Stimulated activated CD8-positive, alpha-beta memory T cell treated with anti-CD3 and anti-CD28 coated beads, Interleukin-15, amount 100 ng/mL, for 24 hours (primary cell): Measurements from ENCODE around the gene PYROXD2.
"Not testable (repeated sequence)": the region's sequence is repeated elsewhere in the genome, so short reads cannot be mapped to it uniquely, and the experiment has no call there.

Experiments
- DNase-seq: peaks from one replicate; pipeline ENCODE4 v3.0.0-alpha.2; 2020; ENCODE audit warnings: low read depth

PYROXD2 gene

DNA sequence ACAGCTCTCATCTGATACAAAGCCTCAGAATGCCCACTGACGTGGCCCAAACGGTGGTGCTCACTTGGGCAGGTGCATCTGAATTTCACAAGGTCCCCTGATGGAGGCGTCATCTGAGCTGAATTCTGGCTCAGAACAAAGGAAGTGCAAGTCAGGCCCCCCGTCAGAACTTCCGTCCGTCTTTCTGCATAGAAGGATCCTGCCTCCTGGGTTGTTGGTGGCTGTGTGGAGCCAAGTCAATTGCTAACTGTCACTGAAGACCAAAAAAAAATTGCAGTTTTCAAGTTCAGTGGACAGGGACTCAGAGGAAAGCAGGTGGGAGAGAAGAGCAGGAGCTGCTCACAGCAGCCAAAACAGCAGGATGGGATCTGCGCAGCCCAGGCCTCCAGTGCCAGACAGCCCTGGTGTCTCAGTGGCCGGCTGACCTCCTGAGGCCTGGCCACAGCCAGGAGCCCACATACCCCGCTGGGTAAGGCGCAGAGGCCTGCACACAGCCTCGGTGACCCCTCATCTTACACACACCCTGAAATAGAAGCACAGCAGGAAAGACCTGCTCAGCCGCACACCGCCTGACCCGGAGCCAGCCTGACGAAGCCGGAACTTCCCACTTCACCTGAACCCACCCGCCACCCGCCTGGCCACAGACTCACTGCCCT is 49.4 kb downstream of the PYROXD2 start:
- DNase-seq, result no peak

DNA sequence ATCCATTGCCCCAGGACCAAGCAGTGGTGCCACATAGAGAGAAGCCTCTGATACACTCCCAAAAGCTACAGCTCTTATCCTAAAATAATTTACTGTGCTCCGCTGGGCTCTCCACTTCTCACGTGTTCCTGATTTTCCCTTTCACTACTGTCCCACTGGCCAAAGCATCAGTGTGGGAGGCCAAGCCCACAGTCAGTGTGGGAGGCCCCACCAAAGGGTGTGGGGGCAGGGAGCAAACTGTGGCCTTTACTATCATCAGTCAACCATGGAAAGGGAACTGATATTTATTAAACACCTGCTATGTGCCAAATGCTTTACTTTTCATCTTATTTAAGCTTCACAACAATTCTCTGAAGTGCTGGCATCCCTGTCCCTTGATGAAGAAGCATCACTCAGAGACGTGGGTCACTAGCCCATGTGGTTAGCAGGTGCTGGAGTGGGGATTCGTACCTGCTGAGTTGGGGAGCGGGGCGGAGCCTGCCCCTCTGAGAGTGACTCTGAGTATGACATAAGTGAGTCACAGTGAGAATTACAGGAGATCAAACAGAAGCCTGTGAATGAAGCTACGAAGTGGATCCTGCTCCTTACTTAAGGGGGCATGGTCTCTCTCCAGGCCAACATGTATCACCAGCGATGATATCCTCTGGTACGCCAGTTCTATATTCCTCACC is 50.4 kb downstream of the PYROXD2 start:
- no peak for DNase-seq

DNA sequence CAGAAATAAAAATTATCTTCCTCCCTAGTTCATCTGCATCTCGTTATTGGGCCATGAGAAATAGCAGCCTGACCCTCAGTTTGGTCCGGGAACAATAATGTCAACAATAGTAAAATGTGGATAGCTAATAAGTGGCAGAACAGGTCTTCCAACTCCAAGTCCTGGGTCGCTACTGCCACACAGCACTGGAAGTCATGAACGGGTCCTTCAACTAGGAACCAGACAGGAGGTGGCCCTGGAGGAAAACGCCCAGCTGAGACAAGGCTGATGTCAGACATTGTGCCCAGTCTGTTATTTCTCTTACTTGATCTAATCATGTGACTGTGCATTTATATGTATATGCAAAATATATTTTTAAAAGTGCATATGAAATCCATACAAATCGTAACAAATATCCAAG is 51.8 kb downstream of the PYROXD2 start:
- no peak for DNase-seq

DNA sequence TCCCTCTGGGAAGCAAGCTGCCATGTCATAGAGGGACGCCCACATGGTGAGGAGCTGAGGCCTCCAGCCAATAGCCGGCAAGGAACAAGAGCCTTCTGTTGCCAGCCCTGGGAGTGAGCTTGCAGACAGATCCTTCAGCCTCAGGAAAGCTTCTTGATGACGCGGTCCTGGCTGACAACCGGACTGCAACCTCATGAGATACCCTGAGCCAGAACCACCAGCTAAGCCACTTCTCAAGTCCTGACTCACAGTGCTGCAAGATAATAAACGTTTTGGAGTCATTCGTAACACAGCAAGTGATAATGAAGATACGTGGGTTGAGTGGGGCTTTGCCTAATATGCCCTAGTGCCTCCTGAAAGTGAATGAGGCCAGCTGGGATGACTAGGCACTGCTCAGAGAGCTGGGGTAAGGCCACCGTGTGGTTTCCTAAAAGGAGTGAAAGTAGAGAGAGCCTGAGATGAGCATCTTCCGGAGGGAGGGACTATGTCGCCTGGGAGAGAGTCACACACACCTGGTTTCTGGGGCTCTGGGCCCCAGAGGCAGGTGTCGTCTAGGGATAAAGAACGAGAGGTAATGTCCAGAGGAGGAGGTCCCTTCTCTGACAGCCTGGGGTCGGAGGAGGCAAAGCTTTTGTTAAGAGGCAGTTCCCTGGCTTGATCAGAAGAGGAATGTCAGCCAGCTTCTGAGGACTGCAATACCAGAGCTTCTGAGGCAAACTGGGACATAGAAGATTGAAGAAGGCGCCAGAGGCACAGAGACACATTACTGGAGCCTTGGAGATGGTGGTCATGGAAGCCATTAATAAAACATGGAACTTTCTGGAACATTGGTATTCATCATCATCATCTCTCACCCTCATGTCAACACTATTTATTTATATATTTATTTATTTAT is 53.6 kb downstream of the PYROXD2 start:
- no peak for DNase-seq

DNA sequence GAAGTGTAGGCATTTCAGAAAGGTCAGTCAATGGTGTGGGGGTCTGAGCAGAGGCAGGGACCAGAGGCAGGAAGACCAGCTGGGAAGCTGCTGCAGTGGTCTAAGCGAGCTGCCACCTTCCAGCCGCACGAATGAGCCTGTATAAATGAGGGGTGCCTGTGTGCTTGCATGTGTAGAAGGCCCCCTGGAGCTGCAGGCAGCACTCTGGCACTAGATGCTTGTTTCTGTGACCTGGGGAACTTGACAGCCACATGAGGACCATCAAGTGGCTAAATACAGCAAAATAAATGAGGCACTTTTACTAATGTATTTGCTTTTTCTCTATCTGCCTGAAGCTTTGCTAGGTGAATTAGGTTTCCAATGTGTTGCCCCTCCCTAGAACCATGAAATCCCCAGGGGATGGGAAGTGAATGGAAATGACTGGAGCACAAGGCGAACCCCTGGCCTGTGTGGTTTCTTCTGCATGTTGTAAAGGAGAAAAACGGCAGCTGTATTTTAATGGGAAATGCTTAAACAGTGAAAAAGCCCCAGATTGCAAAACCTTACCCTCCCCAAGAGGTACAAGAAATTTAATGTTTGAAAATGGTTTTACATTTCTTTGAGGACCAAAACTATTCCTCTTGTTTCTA is 57.7 kb downstream of the PYROXD2 start:
- DNase-seq, result no peak

DNA sequence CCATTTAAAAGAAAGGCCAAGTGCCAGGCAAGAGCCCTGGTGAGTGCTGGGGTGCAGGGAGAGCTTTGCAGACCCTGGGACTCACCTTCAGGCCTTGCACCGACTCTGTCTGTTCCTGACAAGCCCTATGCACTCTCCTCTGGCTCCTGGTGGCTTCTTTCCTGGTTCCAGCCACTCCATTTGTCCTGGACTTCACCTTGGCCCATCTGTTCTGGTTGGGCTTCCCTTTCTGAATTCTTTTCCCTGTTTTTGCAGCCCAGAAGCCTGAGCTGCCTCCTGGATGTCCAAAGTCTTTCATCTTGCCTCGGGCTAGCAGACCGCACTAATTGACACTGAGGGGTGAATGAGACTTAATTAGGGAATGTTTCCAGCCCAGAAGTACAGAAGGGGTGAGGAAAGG is 60.5 kb downstream of the PYROXD2 start:
- DNase-seq, result no peak

DNA sequence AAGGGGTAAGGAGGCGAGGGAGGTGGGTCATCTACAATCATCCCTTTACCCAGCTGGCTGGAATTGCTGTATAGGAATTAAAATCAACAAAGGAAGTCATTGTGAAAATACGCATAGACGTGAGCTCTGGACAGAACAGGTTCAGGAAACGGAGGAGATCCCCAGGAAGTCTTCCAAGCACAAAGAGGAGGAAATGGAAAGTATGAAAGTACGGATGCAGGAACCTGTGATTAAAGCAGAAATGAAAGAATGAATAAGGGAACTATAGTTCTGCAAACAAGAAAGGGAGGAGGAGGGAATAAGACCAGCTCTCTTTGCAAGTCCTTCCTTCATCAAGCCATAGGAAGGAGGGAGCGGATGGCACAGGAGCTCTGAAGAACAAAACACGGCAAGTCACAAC is 61.8 kb downstream of the PYROXD2 start:
- DNase-seq, result no peak

DNA sequence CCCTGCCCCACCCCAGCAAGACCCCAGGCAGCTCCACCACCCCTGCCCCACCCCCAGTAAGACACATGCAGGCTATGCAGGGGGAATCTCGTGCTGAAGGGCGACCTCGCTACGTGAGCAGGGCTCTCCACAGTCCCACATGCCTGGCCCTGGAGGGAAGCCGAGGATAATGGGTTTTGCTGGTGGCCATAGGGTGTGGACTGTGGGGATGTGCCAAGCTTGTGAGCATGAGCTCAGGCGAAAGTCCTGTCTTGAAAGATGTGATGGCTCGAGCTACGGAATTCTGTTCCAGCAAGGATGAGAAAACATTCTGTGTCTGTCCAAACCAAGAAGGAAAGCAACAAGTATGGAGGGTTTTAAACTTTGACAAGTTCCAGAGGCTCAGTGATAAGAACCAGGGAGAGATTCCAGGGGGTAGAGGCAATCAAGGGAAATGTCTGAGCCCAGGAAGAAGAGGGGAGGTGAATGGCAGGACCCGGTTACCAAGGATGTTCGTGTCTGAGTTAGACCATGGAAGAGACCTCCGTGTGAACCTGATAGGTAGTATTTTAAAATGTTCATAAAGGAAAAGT is 63.1 kb downstream of the PYROXD2 start:
- DNase-seq, result no peak

DNA sequence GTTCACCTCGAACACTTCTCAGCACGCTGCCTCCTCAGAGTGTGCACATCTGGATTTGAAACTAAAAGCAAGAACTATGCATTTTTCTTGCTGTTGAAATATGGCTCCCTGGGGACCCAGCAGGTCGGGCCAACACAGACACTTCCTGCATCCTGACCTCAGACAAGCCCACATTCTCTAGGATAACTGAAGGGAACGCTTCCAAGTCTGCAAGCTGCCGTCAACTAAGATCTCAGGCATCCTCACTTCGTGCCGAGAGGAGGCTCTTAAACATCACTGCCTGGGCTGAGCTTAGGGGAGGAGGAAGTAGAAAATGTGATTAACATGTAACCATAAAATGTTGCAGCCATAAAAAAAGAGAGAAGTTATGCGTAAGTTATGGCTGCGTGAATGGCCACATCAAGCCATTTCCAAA is 65.5 kb downstream of the PYROXD2 start:
- DNase-seq, result no peak

DNA sequence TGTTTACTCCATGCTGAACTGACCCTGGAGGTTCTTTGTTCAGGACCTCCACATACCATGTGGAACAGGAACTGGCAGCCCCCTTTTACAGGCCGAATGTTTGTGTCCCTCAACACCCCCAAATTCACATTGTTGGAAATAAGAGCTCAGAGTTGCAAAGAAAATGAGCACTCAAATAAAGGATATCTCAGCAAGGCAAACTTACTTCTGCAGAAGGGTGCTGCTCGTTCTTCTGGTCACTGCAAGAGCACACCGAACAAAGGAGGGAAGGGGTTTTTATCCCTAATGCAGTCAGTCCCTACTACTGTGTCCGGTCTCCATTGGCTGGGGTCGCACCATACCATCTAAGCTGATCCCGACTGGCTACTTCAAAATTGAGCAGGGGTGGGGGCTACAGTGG is 68.1 kb downstream of the PYROXD2 start:
- DNase-seq, result no peak

DNA sequence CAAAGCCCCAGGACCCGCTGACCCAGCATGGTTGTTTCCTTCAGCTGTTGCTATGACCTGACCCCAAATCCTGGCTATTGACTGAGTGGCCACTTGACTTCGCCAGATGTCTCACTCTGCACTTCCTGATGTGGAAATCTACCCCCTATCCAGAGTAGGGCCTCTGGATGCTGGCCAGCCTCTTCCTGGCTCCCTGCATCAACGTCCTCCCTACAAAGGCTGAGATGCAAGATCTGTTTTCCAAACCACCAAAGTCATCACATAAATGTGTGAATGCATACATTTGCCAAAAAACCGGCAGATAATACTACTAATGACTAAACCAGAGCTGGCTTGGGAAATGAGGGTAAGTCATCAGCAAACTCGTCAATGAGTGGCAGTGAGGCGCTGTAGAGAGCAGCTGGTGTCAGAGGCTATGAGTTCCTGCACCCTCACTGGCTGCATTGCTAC is 70.4 kb downstream of the PYROXD2 start:
- DNase-seq, result no peak

DNA sequence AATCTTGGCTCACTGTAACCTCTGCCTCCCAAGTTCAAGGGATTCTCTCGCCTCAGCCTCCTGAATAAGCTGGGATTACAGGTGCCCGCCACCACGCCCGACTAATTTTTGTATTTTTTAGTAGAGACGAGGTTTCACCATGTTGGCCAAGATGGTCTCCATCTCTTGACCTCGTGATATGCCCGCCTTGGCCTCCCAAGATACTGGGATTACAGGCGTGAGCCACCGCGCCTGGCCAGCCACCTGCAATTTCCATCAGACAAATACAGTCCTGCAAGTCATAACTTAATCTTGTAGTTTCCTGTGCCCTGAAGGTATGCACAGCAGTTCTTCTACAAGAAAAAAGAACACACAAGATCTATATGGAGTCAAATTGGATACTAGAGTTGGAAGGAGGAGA is 73.3 kb downstream of the PYROXD2 start:
- not testable (repeated sequence) for DNase-seq

DNA sequence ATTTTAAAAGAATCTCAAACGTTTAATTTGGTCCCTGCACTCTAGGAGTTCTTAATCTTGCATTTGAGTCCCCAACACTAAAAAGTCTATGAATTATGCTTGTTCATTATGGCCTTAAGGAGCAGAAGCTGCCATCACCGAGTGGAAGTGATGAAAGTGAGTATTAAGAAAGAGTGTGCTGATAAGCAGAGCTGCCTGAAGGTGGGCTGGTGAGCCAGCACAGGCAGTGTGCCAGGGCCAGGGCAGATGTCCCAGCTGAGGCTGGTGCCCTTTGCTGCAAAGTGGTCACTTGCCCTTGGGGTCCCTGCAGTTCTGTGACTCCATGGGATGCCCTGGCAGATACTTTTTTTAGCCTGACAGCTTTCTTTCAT is 74.1 kb downstream of the PYROXD2 start:
- DNase-seq, result no peak

DNA sequence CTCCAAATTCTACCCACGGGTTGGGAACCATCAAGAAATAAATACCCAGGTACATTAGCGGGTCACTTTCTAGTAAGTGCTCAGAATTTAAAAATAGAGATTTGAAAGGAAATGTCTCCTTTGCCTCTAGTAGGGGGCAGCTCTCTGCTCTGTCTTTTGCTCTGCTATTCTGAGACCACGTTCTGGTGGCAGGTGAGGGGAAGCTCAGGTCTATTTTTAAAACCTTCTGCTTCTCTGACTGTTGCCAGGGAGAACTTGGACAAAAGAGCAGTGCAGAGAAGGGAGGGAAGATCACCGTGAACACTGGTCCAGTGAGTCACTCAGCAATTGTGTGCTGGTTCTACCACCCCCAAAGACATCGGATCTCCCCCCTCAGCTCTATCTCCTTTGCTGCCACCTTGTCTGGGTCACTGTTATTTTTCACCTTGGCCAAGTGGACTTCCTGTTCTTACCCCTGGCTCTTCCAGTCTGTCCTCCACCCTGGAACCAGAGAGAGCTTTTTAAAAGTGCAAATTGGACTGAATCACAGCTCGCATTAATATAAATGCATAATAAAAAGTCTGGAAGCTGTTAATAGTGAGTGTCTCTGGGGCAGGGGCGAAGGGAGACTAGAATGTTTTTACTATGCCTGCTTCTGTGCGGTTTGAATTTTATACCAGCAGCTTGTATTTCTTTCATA is 74.6 kb downstream of the PYROXD2 start:
- DNase-seq, result no peak

DNA sequence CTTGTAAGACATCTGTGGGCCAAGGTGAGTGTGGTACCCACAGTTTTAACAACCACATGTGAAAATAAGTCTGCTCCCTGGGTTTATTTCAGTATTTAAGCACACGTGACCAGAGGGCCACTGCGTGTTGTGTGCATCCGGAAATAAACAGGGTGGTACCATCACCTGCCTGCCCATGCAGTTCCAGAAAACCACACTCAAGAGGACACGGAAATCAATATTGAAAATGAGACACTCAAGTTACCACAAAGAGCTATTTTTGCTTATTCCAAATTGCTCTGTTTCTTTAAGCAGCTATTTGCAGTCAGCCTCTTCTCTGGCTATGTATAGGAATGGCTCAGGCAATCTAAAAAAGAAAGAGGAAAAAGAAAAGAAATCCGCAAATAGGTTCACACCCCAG is 75.2 kb downstream of the PYROXD2 start:
- DNase-seq, result no peak

DNA sequence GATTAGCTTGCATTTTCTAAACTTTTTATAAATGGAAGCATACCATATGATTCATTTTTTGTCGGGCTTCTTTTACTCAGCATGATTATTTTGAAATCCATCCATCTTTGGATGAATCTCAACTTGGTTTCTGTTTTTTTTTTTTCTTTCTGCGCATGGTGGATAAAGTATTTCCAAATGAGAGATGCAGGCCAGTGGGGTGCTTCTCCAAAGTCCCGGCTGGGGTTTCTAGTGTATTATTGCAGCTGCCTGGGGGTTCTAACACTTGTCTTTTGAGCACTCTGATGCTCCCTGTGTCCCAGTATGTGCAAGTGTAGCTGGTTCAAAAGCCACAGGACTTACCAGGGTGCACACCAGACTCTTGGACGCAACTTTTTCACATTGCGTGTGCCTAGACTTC is 76.1 kb downstream of the PYROXD2 start:
- DNase-seq, result no peak

DNA sequence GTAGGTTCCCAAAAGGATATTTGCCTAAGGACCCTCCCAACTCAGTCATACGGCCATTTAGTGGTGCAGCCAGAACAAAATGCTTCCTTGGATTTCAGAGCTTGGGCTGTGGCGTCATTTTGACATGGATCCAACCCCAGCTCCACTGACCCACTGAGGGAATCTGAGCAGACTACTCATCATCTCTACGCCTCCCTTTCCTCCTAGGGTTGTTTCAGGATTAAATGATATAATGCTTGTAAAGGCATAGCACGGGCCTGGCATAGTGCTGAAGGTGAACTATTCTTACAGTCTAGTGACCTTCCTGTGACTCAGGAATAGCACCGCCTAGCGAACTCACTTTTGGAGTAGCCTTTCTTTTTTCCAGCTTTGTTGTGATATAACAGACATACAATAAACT is 76.7 kb downstream of the PYROXD2 start:
- DNase-seq, result no peak

DNA sequence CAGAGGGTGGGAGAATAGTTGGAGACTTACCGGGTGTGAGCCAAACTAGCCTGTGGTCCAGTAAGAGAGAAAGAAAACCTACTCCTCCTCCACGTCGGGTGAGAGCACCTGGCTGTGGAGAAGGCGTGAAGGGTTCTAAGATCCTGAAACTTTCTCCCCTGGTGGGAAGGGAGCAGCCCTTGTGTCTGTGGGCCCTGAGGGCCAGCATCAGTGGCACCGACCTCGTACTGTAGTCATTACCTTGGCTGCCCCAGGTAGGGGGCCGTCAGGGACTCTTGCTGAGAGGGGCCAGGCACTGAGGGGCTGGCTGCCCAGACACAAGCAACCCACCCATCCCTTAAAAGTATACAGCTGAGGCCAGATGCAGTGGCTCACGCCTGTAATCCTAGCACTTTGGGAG is 77.5 kb downstream of the PYROXD2 start:
- no peak for DNase-seq
